HG02763 (cell line): ENCODE data around the gene SENP6.
"Not testable (repeated sequence)": the region's sequence is repeated elsewhere in the genome, so short reads cannot be mapped to it uniquely, and the experiment has no call there.

Experiments used
- ATAC-seq: cut with Tn5 transposase; IDR thresholded peaks from one replicate; pipeline ENCODE4 v1.9.1; 2021; ENCODE audit warnings: mild to moderate bottlenecking, moderate library complexity; ENCODE audit not compliant: unreplicated experiment

Gene SENP6

DNA sequence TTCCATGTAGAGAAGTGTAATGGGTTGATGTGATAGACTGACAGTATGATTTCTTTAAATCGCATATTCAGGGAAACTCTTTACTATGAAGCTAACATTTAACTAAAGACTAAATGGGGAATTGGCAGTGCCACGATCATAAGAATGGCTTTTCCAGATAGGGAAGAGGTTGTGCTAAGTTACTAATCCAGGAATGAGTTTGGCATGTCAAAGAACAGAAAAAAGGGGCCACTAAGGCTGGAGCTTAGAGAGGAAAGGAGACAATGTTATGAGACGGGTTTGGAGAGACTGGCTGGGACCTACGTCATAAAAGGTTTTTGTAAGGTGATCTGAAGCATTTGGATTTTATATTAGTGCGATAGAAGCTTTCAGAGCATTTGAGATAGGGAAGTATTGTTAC lies 40.6 kb downstream of the SENP6 start:
- ATAC-seq, result no peak

DNA sequence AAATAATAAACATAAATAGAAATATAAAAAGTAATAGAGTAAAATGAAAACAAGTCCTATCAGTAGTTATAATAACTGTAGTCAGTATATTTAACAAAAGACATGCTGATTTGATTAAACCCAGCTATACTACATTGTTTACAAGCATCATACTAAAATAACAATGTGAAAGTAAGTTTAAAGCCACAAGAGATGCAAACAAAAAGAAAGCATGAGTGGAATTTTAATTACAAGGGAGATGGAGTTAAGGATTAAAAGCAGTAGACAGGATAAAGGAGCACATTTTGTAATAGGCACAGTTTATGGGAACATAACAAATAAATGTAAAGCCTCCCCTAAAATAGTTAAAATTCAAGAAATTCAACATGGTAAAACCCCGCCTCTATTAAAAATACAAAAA lies 41.5 kb downstream of the SENP6 start:
- ATAC-seq, result no peak

DNA sequence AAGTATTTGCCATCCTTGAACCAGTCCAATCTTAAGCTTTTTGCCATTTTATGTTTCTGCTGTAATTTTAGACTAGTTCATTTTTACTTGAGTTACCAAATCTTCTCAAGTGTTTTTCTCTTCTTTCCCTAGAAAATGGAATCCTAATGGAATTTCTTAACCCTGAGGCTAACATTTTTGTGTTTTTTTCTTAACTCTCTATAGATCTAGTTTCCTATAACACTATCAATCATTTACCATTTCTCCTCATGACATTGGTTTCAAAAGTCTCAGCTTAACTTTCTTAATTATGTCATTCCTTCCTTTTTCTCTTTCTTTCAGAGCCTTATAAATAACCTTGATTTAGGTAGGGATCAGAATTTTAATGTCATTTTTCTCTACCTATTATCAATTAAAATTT lies 54.8 kb downstream of the SENP6 start:
- no peak for ATAC-seq

DNA sequence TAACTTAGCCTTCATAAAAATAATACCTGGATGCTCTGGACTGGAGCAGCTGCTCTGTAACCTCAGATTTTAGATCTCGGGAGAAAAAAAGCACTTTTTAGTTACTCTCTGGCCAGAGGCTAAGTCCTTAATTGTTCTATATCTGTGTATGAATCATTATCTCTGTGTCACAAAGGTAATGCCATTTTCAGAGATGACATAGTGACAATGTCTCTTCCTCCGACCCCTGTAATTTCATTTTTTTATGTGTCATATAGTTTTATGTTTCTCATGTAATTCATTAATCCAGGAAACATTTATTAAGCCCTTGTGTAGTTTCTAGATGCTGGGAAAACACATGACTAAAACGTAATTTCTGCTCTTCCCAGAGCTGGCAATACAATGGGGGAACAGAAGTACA lies 55.6 kb downstream of the SENP6 start:
- ATAC-seq, result no peak

DNA sequence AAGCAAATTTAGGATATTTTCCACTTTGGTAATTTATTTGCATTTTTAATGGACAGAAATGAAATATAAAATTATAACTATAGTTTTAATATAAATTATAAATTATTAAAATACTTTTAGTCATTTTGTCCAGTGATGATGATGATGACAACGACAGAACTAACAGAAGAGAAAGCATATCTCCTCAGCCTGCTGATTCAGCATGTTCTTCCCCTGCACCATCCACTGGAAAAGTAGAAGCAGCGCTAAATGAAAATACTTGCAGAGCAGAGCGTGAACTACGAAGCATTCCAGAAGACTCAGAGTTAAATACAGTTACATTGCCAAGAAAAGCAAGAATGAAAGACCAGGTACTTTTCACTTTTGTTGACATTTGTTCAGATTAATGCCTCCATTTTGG lies 64.9 kb downstream of the SENP6 start:
- no peak for ATAC-seq

DNA sequence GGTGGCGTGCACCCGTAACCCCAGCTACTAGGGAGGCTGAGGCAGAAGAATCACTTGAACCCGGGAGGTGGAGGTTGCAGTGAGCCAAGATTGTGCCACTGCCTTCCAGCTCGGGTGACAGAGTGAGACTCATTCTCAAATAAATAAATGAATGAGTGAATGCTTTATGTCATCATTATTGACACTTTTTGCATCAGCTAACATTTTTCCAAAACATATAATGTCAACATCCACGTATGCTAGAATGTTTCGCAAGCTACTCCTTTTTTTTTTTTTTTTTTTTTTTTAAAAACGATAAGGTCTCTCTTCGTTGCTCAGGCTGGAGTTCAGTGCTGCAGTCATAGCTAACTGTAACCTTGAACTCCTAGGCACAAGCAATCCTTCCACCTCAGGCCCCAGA lies 72.2 kb downstream of the SENP6 start:
- ATAC-seq, result no peak

DNA sequence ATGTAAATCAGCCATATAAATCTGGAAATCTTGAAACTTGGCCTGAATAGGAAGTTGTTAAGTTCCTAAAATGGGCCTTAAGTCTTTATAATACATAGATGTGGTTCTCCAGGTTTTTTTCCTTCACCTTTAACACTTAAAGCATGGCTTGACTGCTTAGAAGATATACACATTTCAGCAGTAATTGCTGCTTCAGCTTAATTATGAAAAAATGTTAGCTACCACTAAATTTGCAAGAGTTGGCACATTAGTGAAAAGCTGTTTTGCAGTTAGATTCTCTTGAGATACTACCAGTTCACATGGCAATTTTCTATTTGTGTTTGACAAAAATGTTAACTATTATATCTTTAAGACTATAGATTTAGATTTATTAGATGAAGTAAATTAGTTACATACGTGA lies 74.7 kb downstream of the SENP6 start:
- no peak for ATAC-seq

DNA sequence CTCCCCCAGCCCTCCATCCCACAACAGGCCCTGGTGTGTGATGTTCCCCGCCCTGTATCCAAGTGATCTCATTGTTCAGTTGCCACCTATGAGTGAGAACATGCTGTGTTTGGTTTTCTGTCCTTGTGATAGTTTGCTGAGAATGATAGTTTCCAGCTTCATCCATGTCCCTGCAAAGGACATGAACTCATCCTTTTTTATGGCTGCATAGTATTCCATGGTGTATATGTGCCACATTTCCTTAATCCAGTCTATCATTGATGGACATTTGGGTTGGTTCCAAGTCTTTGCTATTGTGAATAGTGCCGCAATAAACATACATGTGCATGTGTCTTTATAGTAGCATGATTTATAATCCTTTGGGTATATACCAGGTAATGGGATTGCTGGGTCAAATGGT lies 80.9 kb downstream of the SENP6 start:
- ATAC-seq, result not testable (repeated sequence)

DNA sequence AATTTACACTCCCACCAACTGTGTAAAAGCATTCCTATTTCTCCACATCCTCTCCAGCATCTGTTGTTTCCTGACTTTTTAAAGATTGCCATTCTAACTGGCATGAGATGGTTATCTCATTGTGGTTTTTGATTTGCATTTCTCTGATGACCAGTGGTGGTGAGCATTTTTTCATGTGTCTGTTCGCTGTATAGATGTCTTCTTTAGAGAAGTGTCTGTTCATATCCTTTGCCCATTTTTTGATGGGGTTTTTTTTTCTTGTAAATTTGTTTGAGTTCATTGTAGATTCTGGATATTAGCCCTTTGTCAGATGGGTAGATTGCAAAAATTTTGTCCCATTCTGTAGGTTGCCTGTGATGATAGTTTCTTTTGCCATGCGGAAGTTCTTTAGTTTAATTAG lies 81.3 kb downstream of the SENP6 start:
- ATAC-seq, result not testable (repeated sequence)

DNA sequence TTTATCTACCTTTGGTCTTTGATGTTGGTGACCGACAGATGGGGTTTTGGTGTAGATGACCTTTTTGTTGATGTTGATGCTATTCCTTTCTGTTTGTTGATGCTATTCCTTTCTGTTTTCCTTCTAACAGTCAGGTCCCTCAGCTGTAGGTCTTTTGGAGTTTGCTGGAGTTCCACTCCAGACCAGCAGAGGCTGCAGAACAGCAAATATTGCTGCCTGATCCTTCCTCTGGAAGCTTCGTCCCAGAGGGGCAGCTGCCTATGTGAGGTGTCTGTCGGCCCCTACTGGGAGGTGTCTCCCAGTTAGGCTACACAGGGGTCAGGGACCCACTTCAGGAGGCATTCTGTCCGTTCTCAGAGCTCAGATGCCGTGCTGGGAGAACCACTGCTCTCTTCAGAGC lies 85.9 kb downstream of the SENP6 start:
- ATAC-seq, result not testable (repeated sequence)

DNA sequence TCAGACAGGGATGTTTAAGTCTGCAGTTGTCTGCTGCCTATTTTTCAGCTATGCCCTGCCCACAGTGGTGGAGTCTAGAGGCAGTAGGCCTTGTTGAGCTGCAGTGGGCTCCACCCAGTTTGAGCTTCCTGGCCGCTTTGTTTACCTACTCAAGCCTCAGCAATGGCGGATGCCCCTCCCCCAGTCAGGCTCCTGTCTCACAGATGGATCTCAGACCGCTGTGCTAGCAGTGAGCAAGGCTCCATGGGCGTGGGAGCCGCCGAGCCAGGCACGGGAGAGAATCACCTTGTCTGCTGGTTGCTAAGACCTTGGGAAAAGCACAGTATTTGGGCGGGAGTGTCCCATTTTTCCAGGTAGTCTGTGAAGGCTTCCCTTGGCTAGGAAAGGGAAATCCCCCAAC lies 86.3 kb downstream of the SENP6 start:
- ATAC-seq, result not testable (repeated sequence)

DNA sequence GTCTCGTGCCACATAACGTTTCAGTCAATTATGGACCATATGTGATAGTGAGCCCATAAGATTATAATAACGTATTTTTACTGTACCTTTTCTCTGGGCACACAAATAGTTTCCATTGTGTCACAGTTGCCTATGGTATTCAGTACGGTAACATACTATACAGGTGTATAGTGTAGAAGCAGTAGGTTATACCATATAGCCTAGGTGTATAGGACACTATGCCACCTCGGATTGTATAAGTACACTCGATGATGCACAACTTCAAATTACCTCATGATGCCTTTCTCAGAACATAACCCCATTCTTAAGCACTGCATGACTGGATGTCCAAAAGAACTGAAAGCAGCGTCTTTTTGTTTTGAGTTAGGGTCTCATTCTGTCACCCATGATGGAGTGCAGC lies 87.9 kb downstream of the SENP6 start:
- ATAC-seq, result no peak

DNA sequence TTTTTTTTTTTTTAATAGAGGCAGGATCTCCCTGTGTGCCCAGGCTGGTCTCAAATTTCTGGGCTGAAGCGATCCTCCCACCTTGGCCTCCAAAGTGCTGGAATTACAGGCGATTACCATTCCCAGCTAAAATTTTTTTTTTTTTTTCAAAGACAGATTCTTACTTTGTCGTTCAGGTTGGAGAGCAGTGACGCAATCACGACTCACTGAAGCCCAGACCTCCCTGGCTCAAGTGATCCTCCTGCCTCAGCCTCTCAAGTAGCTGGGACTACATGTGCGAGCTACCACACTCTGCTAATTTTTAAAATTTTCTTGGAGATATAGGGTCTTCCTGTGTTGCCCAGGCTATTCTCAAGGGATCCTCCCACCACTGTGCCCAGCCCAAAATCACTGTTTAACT lies 89.3 kb downstream of the SENP6 start:
- no peak for ATAC-seq

DNA sequence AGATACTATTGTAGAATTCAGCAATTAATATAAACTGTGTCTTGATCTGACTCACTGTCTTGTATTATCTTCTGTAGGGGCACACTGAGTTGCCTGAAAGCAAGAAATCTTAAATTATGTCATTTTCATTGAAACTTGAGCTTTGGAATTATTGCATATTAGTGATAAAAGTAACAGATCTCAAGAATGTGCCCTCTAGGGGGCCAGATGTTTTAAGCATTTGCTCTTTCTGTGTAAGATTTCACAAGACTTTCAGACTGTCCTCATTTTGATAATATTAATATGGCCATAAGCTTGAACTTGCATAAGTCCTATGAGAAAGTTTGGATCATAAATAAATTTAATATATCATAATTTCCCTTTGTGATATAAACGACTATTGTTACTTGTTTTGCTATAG lies 91.9 kb downstream of the SENP6 start:
- no peak for ATAC-seq

DNA sequence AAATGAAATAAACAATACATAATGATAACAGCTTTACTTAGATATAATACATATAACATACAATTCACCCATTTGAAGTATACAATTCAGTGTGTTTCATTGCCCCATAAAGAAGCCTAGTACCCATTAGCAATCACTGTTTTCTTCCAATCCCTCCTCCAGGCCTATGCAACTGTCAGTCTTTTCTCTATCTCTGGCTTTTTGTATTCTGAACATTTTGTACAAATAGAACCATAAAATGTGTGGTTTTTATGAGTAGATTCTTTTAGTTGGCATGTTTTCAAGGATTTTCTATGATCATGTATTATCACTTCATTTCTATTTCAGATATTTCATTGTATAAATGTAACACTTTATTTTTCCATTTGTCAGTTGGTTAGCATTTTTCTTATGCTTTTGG lies 92.7 kb downstream of the SENP6 start:
- no peak for ATAC-seq

DNA sequence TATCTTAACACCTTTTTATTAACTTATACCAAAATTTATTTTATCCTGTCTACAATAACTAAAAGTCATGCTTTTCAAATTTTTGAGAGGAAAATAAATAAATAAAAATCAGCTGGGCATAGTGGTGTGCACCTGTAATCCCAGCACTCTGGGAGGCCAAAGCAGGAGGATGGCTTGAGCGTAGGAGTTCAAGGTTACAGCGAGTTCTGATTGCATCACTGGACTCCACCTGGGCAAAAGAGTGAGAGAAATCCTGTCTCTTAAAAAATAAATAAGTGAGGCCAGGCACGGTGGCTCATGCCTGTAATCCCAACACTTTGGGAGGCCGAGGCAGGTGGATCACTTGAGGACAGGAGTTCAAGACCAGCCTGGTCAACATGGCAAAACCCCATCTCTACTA lies 106.7 kb downstream of the SENP6 start:
- not testable (repeated sequence) for ATAC-seq

DNA sequence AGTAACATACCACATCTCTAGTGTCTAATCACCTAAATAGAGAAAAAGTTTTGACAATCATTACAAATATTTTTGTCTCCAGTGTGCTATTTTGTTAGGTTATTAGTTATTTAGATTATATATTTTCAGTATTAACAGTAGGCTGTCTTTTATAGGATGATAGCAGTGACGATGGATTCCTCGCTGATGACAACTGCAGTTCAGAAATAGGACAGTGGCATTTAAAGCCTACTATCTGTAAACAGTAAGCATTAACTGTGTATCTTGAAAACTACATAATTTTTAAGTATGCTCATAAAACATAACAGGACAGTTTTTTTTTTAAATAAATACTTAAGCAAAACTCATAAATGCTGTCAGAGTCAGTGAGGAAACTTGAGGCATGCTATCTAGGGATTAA lies 109.5 kb downstream of the SENP6 start:
- ATAC-seq, result no peak

DNA sequence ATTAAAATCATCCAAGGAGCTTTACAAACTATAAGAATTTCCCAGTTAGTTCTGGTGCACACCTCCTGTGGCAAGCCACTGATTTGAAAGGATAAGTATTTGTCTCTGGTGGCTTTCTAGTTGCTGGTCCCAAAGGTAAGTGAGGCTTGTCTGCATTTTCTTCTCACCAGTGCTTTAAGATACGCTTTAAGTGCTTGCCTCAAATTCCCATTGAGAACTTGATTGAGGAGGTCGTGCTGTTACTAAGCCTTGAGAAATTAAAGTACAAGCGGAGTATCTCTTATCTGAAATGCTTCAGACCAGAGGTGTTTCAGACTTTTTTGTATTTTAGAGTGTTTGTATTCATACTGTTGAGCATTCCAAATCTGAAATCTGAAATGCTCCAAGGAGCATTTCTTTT lies 117.5 kb downstream of the SENP6 start:
- ATAC-seq, result no peak

DNA sequence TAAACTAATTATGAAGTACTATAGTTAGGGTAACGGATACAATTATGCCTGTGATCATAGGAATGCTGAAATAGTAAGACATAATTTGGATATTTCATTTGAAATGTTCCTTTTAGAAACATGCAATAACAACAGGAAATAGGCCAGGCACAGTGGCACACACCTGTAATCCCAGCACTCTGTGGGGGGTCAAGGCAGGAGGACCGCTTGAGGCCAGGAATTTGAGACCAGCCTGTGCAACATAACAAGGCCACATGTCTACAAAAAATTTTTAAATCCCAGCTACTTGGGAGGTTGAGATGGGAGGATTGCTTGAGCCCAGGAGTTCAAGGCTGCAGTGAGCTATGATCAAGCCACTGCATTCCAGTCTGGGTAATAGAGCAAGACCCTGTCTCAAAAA lies 121.7 kb downstream of the SENP6 start:
- ATAC-seq, result no peak

DNA sequence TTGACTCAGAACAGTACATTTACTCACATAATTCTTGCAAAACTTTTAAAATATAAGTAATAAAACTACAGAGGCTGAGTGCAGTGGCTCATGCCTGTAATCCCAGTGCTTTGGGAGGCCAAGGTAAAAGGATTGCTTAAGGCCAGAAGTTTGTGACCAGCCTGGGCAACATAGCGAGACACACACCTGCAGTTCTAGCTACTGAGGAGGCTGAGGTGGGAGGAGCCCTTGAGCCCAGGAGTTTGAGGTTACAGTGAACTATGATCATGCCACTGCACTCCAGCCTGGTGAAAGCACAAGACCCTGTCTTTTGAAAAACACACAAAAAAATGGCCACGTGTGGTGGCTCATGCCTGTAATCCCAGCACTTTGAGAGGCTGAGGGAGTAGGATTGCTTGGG lies 125.5 kb downstream of the SENP6 start:
- no peak for ATAC-seq

DNA sequence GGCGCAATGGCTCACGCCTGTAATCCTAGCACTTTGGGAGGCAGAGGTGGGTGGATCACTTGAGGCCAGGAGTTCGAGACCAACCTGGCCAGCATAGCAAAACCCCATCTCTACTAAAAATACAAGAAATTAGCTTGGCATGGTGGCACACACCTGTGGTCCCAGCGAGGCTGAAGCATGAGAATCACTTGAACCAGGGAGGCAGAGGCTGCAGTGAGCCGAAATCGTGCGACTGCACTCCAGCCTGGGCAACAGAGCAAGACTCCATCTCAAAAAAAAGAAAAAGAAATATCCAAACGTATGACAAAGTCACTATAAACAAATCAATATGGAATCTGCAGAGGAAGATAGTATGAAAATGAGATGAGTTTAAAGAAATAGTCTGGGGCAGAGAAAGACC lies 129.3 kb downstream of the SENP6 start:
- ATAC-seq, result not testable (repeated sequence)

DNA sequence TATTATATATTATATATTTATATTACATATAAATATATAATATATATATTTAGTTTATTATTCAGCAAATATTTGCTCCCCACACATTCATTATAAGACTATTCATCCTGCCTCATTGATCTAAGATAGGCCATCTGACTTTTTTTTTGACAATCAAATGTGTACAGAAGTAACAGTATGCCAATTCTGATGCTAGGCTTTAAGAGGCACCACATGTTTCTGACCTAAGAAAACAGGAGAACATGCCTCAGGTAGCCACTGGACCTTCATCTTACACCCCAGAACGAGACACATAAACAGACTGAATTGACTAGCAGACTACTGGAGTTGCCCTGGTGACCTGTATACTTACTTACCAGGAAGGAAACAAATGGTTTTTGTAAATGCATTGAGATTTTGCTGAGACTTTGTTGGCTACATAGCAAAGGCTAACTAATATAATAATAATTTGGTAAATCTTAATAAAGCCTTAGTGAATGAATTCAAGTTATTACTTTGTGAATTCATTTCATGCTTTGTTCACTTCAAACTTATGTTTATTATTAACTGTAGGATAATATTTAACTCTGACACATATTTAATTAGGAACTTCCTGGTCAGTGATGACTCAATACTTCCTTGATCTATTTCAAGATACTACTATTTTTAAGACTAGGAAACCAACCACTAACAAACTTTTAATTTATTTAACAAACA lies 134.0 kb downstream of the SENP6 start:
- peak; percentile 72 for ATAC-seq

DNA sequence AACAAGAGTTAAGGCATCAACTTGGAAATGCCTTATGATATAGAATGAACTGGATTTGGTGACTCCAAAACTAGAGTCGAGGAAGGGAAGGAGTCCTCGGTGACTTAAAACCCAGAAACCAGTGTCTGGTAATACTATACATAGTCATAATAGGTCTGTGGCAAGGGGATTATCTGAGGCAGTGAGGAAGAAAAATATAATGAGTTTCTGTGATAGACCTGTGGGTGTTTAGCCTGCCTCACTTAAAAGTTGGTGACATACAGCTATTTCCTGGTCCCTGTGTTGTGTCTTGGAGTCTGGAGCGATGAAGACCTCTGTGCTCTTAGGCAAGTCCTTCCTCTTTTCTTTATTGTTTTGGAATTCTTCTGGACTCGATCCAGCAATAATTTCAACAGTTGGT lies 142.3 kb downstream of the SENP6 start:
- no peak for ATAC-seq
